ENCODE data around the gene PLEKHM1.

The PLEKHM1 gene

GRCh38 chr17:45388604-45389325 lies 101.8 kb downstream of the PLEKHM1 start:
- Histone ChIP-seq H3K9ac (ENCODE audit: low read depth, low read length, poor library complexity, severe bottlenecking) (no peak overlapping the region), H3F3A (ENCODE audit: low read depth) (no peaks in the 10 kb centered on the region), H3K4me3 (ENCODE audit: low read length, poor library complexity, severe bottlenecking) (no peak overlapping the region), H3K36me3 (ENCODE audit: insufficient read depth, low read length) (no peaks in the 10 kb centered on the region; the same call in 1 of the 2 replicates), H3K79me2 (ENCODE audit: insufficient read depth, low read length) (no peaks in the 10 kb centered on the region), H3K9me2 (replicated peaks; ENCODE audit: low read depth, low read length) (no peaks in the 10 kb centered on the region), H2AFZ (ENCODE audit: low read length) (no peak overlapping the region), H3K4me2 (ENCODE audit: low read depth, low read length, poor library complexity, severe bottlenecking) (no peak overlapping the region), H3K27me3 (ENCODE audit: insufficient read depth, low read length, poor library complexity, severe bottlenecking) (no peaks in the 10 kb centered on the region), H3K9me3 (ENCODE audit: insufficient read depth, low read depth, low read length) (no peaks in the 10 kb centered on the region), H3K4me1 (ENCODE audit: insufficient read depth, low read length, poor library complexity, severe bottlenecking) (peaks cover 13% of the 10 kb centered on the region), H4K20me1 (ENCODE audit: insufficient read depth, low read length, poor library complexity, severe bottlenecking) (no peaks in the 10 kb centered on the region)
- TF ChIP-seq EZH2phosphoT487 (IDR thresholded peaks at IDR 0.05; ENCODE audit: borderline replicate concordance) (no peak), CTCF (conservative IDR thresholded peaks at IDR 0.05; ENCODE audit: low read length) (no peak)

DNA sequence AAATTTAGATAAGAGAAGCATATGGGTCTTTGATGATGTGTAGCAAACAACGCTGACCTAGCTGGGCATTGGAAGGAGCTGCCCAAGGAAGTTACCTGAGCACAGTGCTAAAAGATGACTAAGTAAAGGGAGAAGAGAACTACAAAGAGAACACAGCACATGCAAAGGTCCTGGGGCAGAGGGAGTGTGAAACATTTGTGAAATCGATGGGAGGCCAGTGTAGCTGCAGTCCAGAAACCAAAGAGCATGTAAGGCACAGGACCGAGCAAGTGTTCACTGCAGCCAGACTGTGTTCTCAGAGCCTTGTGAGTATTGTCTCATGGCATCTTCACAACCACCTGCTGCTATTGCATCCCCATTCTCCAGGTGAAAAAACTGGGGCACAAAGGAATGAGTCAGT lies 102.8 kb downstream of the PLEKHM1 start:
- no peak overlapping the region for H3K4me3 ChIP-seq (ENCODE audit: low read length, poor library complexity, severe bottlenecking)
- H3K4me1 ChIP-seq (ENCODE audit: insufficient read depth, low read length, poor library complexity, severe bottlenecking): peaks cover 13% of the 10 kb centered on the region
- no peaks in the 10 kb centered on the region for H3K9me3 ChIP-seq (ENCODE audit: insufficient read depth, low read depth, low read length)
- H4K20me1 ChIP-seq (ENCODE audit: insufficient read depth, low read length, poor library complexity, severe bottlenecking): no peaks in the 10 kb centered on the region
- no peaks in the 10 kb centered on the region for H3K79me2 ChIP-seq (ENCODE audit: insufficient read depth, low read length)
- H3K36me3 ChIP-seq (ENCODE audit: insufficient read depth, low read length): no peaks in the 10 kb centered on the region
- H3F3A ChIP-seq (ENCODE audit: low read depth): no peaks in the 10 kb centered on the region
- H3K9me2 ChIP-seq (replicated peaks; ENCODE audit: low read depth, low read length): no peaks in the 10 kb centered on the region
- H3K27me3 ChIP-seq (ENCODE audit: insufficient read depth, low read length, poor library complexity, severe bottlenecking): no peaks in the 10 kb centered on the region
- no peak overlapping the region for H2AFZ ChIP-seq (ENCODE audit: low read length)
- no peak overlapping the region for H3K4me2 ChIP-seq (ENCODE audit: low read depth, low read length, poor library complexity, severe bottlenecking)
- TF ChIP-seq CTCF (conservative IDR thresholded peaks at IDR 0.05; ENCODE audit: low read length) (no peak), EZH2phosphoT487 (IDR thresholded peaks at IDR 0.05; ENCODE audit: borderline replicate concordance) (no peak)
- H3K9ac ChIP-seq (ENCODE audit: low read depth, low read length, poor library complexity, severe bottlenecking): no peak overlapping the region

GRCh38 chr17:45386178-45386577 lies 104.3 kb downstream of the PLEKHM1 start:
- no peak overlapping the region for H2AFZ ChIP-seq (ENCODE audit: low read length)
- no peaks in the 10 kb centered on the region for H3K27me3 ChIP-seq (ENCODE audit: insufficient read depth, low read length, poor library complexity, severe bottlenecking)
- no peak overlapping the region for H3K4me2 ChIP-seq (ENCODE audit: low read depth, low read length, poor library complexity, severe bottlenecking)
- peaks cover 13% of the 10 kb centered on the region for H3K4me1 ChIP-seq (ENCODE audit: insufficient read depth, low read length, poor library complexity, severe bottlenecking)
- no peaks in the 10 kb centered on the region for H3K9me2 ChIP-seq (replicated peaks; ENCODE audit: low read depth, low read length)
- no peak overlapping the region for H3K4me3 ChIP-seq (ENCODE audit: low read length, poor library complexity, severe bottlenecking)
- H3K79me2 ChIP-seq (ENCODE audit: insufficient read depth, low read length): no peaks in the 10 kb centered on the region
- H3K9me3 ChIP-seq (ENCODE audit: insufficient read depth, low read depth, low read length): no peaks in the 10 kb centered on the region
- no peak overlapping the region for H3K9ac ChIP-seq (ENCODE audit: low read depth, low read length, poor library complexity, severe bottlenecking)
- no peaks in the 10 kb centered on the region for H3K36me3 ChIP-seq (ENCODE audit: insufficient read depth, low read length)
- H3F3A ChIP-seq (ENCODE audit: low read depth): no peaks in the 10 kb centered on the region
- TF ChIP-seq EZH2phosphoT487 (IDR thresholded peaks at IDR 0.05; ENCODE audit: borderline replicate concordance) (no peak), CTCF (conservative IDR thresholded peaks at IDR 0.05; ENCODE audit: low read length) (no peak)
- H4K20me1 ChIP-seq (ENCODE audit: insufficient read depth, low read length, poor library complexity, severe bottlenecking): no peaks in the 10 kb centered on the region
